HepG2 (cell line): Measurements from ENCODE around the gene RP2. TPM values are rescaled to one million over a fixed set of nuclear protein-coding genes. Genes with fewer than 3 reads are reported as not detected.

Experiments used
- AHR ChIP-seq: IDR thresholded peaks from 2 replicates; pipeline ENCODE4 v1.6.1; 2018; ENCODE audit warnings: missing genetic modification reagents, missing compliant biosample characterization
- BRCA1 ChIP-seq: sonication (generic); formaldehyde crosslinking; IDR thresholded peaks from 2 replicates; pipeline ENCODE4 v1.4.0; 2020; ENCODE audit warnings: missing genetic modification reagents
- ELF3 ChIP-seq: IDR thresholded peaks from 2 replicates; pipeline ENCODE4 v1.6.1; 2016; ENCODE audit warnings: missing genetic modification reagents, missing compliant biosample characterization
- FOXK2 ChIP-seq: fragments of 450-650 bp; IDR thresholded peaks from 2 replicates; pipeline ENCODE4 v1.6.1; 2016
- HNRNPK ChIP-seq: fragments of 200-400 bp; formaldehyde crosslinking; IDR thresholded peaks from 2 replicates; pipeline ENCODE4 v1.6.1; 2018; ENCODE audit warnings: low read length, low read depth, moderate library complexity, mild to moderate bottlenecking; ENCODE audit not compliant: poor library complexity, severe bottlenecking
- MBNL3 ChIP-seq: fragments of 250-450 bp; sonication (Bioruptor Pico); conservative IDR thresholded peaks from 2 replicates; pipeline ENCODE4 v1.8.0; 2022; ENCODE audit warnings: mild to moderate bottlenecking, inconsistent platforms
- MIXL1 ChIP-seq: IDR thresholded peaks from 2 replicates; pipeline ENCODE4 v1.6.1; 2016
- NCOA1 ChIP-seq: sonication (generic); formaldehyde crosslinking; IDR thresholded peaks from 2 replicates; pipeline ENCODE4 v1.9.0; 2021; ENCODE audit warnings: missing genetic modification reagents
- NKX3-1 ChIP-seq: sonication (generic); formaldehyde crosslinking; IDR thresholded peaks from 2 replicates; pipeline ENCODE4 v1.5.0; 2020; ENCODE audit warnings: missing genetic modification reagents
- SMAD1 ChIP-seq: sonication (generic); formaldehyde crosslinking; IDR thresholded peaks from 2 replicates; pipeline ENCODE4 v1.4.0; 2020; ENCODE audit warnings: missing genetic modification reagents, low read depth, mild to moderate bottlenecking, borderline replicate concordance
- TAF1 ChIP-seq: sonication (generic); formaldehyde crosslinking; IDR thresholded peaks from 2 replicates; pipeline ENCODE4 v1.4.0; 2020; ENCODE audit warnings: missing genetic modification reagents
- XBP1 ChIP-seq: sonication (generic); formaldehyde crosslinking; IDR thresholded peaks from 2 replicates; pipeline ENCODE4 v1.5.0; 2020; ENCODE audit warnings: missing genetic modification reagents
- ZNF12 ChIP-seq: sonication (generic); formaldehyde crosslinking; IDR thresholded peaks from 2 replicates; pipeline ENCODE4 v1.5.0; 2020; ENCODE audit warnings: missing genetic modification reagents
- ZNF510 ChIP-seq: sonication (generic); formaldehyde crosslinking; IDR thresholded peaks from 2 replicates; pipeline ENCODE4 v1.4.0; 2020; ENCODE audit warnings: low read depth, mild to moderate bottlenecking, missing genetic modification reagents
- polyA plus RNA-seq, 8 experiments: library from polyadenylated mRNA; depleted of rRNA in 3 of 8; stranded (reverse) in 7 of 8; unstranded in 1 of 8; fragments of >200 nt; fragmentation: Illumina TruSeq in 4 of 8; extraction: Trizol in 4 of 8; gene quantifications; 2 replicates each; pipeline versions ENCODE4 v1.2.1 to v1.2.3, GENCODE V29; 2011 to 2016; ENCODE audit warnings: low read depth in 4 of 8, missing spikeins in 1 of 8, mixed read lengths in 1 of 8; ENCODE audit not compliant: insufficient read depth in 1 of 8
- total RNA-seq, 5 experiments: library from RNA; depleted of rRNA; stranded (reverse); fragments of >200 nt; fragmentation: Illumina TruSeq; extraction: Trizol; gene quantifications; 2 replicates each; pipeline ENCODE4 v1.2.3, GENCODE V29; 2016; ENCODE audit warnings: low read depth in 1 of 5
- TF ChIP-seq, protein P1 (sequence below): sonication (generic); formaldehyde crosslinking; IDR thresholded peaks from 2 replicates; pipeline ENCODE4 v1.5.1; 2020; ENCODE audit warnings: missing genetic modification reagents, mild to moderate bottlenecking, borderline replicate concordance
- TF ChIP-seq, protein P2 (sequence below): sonication (generic); formaldehyde crosslinking; IDR thresholded peaks from 2 replicates; pipeline ENCODE4 v1.9.0; 2021; ENCODE audit warnings: mild to moderate bottlenecking, missing genetic modification reagents
- TF ChIP-seq, protein P3 (sequence below): sonication (generic); formaldehyde crosslinking; IDR thresholded peaks from 2 replicates; pipeline ENCODE4 v1.8.1; 2023; ENCODE audit warnings: mild to moderate bottlenecking, missing genetic modification reagents
- TF ChIP-seq, protein P4 (sequence below): IDR thresholded peaks from 2 replicates; pipeline ENCODE4 v1.6.1; 2016; ENCODE audit warnings: mild to moderate bottlenecking

RP2 gene
- total and polyA plus RNA-seq, 2 of the 13 experiments (the other 11 are each of a cell fraction or from before 2014, with no cell fraction given), result 5.0 to 9.9 TPM

- no peak for TF ChIP-seq ZNF510 (CRISPR knock-in tag)
- TF ChIP-seq HNRNPK, result no peak
- TF ChIP-seq AHR (CRISPR knock-in tag), result no peak
- TF ChIP-seq, protein P1, sequence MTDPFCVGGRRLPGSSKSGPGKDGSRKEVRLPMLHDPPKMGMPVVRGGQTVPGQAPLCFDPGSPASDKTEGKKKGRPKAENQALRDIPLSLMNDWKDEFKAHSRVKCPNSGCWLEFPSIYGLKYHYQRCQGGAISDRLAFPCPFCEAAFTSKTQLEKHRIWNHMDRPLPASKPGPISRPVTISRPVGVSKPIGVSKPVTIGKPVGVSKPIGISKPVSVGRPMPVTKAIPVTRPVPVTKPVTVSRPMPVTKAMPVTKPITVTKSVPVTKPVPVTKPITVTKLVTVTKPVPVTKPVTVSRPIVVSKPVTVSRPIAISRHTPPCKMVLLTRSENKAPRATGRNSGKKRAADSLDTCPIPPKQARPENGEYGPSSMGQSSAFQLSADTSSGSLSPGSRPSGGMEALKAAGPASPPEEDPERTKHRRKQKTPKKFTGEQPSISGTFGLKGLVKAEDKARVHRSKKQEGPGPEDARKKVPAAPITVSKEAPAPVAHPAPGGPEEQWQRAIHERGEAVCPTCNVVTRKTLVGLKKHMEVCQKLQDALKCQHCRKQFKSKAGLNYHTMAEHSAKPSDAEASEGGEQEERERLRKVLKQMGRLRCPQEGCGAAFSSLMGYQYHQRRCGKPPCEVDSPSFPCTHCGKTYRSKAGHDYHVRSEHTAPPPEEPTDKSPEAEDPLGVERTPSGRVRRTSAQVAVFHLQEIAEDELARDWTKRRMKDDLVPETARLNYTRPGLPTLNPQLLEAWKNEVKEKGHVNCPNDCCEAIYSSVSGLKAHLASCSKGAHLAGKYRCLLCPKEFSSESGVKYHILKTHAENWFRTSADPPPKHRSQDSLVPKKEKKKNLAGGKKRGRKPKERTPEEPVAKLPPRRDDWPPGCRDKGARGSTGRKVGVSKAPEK (CRISPR knock-in tag), result no peak
- TF ChIP-seq XBP1 (CRISPR knock-in tag), result no peak
- TF ChIP-seq SMAD1 (CRISPR knock-in tag), result no peak
- TF ChIP-seq MIXL1 (CRISPR knock-in tag), result no peak
- TF ChIP-seq, protein P2, sequence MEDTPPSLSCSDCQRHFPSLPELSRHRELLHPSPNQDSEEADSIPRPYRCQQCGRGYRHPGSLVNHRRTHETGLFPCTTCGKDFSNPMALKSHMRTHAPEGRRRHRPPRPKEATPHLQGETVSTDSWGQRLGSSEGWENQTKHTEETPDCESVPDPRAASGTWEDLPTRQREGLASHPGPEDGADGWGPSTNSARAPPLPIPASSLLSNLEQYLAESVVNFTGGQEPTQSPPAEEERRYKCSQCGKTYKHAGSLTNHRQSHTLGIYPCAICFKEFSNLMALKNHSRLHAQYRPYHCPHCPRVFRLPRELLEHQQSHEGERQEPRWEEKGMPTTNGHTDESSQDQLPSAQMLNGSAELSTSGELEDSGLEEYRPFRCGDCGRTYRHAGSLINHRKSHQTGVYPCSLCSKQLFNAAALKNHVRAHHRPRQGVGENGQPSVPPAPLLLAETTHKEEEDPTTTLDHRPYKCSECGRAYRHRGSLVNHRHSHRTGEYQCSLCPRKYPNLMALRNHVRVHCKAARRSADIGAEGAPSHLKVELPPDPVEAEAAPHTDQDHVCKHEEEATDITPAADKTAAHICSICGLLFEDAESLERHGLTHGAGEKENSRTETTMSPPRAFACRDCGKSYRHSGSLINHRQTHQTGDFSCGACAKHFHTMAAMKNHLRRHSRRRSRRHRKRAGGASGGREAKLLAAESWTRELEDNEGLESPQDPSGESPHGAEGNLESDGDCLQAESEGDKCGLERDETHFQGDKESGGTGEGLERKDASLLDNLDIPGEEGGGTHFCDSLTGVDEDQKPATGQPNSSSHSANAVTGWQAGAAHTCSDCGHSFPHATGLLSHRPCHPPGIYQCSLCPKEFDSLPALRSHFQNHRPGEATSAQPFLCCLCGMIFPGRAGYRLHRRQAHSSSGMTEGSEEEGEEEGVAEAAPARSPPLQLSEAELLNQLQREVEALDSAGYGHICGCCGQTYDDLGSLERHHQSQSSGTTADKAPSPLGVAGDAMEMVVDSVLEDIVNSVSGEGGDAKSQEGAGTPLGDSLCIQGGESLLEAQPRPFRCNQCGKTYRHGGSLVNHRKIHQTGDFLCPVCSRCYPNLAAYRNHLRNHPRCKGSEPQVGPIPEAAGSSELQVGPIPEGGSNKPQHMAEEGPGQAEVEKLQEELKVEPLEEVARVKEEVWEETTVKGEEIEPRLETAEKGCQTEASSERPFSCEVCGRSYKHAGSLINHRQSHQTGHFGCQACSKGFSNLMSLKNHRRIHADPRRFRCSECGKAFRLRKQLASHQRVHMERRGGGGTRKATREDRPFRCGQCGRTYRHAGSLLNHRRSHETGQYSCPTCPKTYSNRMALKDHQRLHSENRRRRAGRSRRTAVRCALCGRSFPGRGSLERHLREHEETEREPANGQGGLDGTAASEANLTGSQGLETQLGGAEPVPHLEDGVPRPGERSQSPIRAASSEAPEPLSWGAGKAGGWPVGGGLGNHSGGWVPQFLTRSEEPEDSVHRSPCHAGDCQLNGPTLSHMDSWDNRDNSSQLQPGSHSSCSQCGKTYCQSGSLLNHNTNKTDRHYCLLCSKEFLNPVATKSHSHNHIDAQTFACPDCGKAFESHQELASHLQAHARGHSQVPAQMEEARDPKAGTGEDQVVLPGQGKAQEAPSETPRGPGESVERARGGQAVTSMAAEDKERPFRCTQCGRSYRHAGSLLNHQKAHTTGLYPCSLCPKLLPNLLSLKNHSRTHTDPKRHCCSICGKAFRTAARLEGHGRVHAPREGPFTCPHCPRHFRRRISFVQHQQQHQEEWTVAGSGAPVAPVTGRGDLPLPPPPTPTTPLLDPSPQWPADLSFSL, result no peak
- TF ChIP-seq FOXK2, result no peak
- TF ChIP-seq ELF3, result peak; percentile 23; the same call in 1 of the 2 replicates
- TF ChIP-seq, protein P3, sequence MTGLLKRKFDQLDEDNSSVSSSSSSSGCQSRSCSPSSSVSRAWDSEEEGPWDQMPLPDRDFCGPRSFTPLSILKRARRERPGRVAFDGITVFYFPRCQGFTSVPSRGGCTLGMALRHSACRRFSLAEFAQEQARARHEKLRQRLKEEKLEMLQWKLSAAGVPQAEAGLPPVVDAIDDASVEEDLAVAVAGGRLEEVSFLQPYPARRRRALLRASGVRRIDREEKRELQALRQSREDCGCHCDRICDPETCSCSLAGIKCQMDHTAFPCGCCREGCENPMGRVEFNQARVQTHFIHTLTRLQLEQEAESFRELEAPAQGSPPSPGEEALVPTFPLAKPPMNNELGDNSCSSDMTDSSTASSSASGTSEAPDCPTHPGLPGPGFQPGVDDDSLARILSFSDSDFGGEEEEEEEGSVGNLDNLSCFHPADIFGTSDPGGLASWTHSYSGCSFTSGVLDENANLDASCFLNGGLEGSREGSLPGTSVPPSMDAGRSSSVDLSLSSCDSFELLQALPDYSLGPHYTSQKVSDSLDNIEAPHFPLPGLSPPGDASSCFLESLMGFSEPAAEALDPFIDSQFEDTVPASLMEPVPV (CRISPR knock-in tag), result 0 out of 2 replicates have a peak, but pooled peaks have one; percentile 58
- TF ChIP-seq TAF1 (CRISPR knock-in tag), result peak; percentile 79
- TF ChIP-seq ZNF12 (CRISPR knock-in tag), result no peak
- TF ChIP-seq BRCA1 (CRISPR knock-in tag), result no peak
- no peak for TF ChIP-seq NCOA1 (CRISPR knock-in tag)
- no peak for TF ChIP-seq MBNL3 (CRISPR knock-in tag)
- no peak for TF ChIP-seq NKX3-1 (CRISPR knock-in tag)
- TF ChIP-seq, protein P4, sequence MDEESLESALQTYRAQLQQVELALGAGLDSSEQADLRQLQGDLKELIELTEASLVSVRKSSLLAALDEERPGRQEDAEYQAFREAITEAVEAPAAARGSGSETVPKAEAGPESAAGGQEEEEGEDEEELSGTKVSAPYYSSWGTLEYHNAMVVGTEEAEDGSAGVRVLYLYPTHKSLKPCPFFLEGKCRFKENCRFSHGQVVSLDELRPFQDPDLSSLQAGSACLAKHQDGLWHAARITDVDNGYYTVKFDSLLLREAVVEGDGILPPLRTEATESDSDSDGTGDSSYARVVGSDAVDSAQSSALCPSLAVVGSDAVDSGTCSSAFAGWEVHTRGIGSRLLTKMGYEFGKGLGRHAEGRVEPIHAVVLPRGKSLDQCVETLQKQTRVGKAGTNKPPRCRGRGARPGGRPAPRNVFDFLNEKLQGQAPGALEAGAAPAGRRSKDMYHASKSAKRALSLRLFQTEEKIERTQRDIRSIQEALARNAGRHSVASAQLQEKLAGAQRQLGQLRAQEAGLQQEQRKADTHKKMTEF (CRISPR knock-in tag), result no peak
Measured at GRCh38 chrX:46836701-46837557, at the start of gene RP2 (continued).
